GM21786 (cell line): ENCODE measurements around the gene MYL11.

Experiments
- ATAC-seq: cut with Tn5 transposase; IDR thresholded peaks from one replicate; pipeline ENCODE4 v1.9.1; 2021; ENCODE audit not compliant: unreplicated experiment

MYL11 gene

GRCh38 chr16:30416624-30417528 is 42.3 kb downstream of the MYL11 start:
- no peak for ATAC-seq

- peak; percentile 64 for ATAC-seq
These were observed 43.1 kb downstream of the MYL11 start for GRCh38 chr16:30417529-30418349.

- no peak for ATAC-seq
These were observed 44.0 kb downstream of the MYL11 start for GRCh38 chr16:30418350-30419181.

GRCh38 chr16:30421010-30421409 is 46.4 kb downstream of the MYL11 start:
- ATAC-seq: no peak
